Measurements from ENCODE around the gene CHD5.

CHD5 gene

GRCh38 chr1:6056572-6056948 lies 123.6 kb downstream of the CHD5 start:
- Histone ChIP-seq H3K9me2 (replicated peaks; ENCODE audit: low read depth, low read length) (no peaks in the 10 kb centered on the region), H4K20me1 (ENCODE audit: insufficient read depth, low read length, poor library complexity, severe bottlenecking) (peaks cover 60% of the 10 kb centered on the region), H3K36me3 (ENCODE audit: insufficient read depth, low read length) (peaks cover 66% of the 10 kb centered on the region; the same call in 1 of the 2 replicates), H3K79me2 (ENCODE audit: insufficient read depth, low read length) (peaks cover 7% of the 10 kb centered on the region; the same call in 1 of the 2 replicates), H2AFZ (ENCODE audit: low read length) (no peak overlapping the region), H3K4me1 (ENCODE audit: insufficient read depth, low read length, poor library complexity, severe bottlenecking) (no peaks in the 10 kb centered on the region), H3K9ac (ENCODE audit: low read depth, low read length, poor library complexity, severe bottlenecking) (no peak overlapping the region), H3K4me2 (ENCODE audit: low read depth, low read length, poor library complexity, severe bottlenecking) (no peak overlapping the region), H3K4me3 (ENCODE audit: low read length, poor library complexity, severe bottlenecking) (no peak overlapping the region), H3F3A (ENCODE audit: low read depth) (no peaks in the 10 kb centered on the region), H3K27me3 (ENCODE audit: insufficient read depth, low read length, poor library complexity, severe bottlenecking) (no peaks in the 10 kb centered on the region), H3K9me3 (ENCODE audit: insufficient read depth, low read depth, low read length) (no peaks in the 10 kb centered on the region)
- no peak for TF ChIP-seq EZH2phosphoT487 (IDR thresholded peaks at IDR 0.05; ENCODE audit: borderline replicate concordance)
- no peak for TF ChIP-seq CTCF (conservative IDR thresholded peaks at IDR 0.05; ENCODE audit: low read length)

- Histone ChIP-seq H3K79me2 (ENCODE audit: insufficient read depth, low read length) (peaks cover 7% of the 10 kb centered on the region; the same call in 1 of the 2 replicates), H3K4me2 (ENCODE audit: low read depth, low read length, poor library complexity, severe bottlenecking) (no peak overlapping the region), H3K9ac (ENCODE audit: low read depth, low read length, poor library complexity, severe bottlenecking) (no peak overlapping the region), H3K27me3 (ENCODE audit: insufficient read depth, low read length, poor library complexity, severe bottlenecking) (no peaks in the 10 kb centered on the region), H2AFZ (ENCODE audit: low read length) (no peak overlapping the region), H3K36me3 (ENCODE audit: insufficient read depth, low read length) (peaks cover 67% of the 10 kb centered on the region; the same call in 1 of the 2 replicates), H3K9me3 (ENCODE audit: insufficient read depth, low read depth, low read length) (no peaks in the 10 kb centered on the region), H3K9me2 (replicated peaks; ENCODE audit: low read depth, low read length) (no peaks in the 10 kb centered on the region), H3K4me3 (ENCODE audit: low read length, poor library complexity, severe bottlenecking) (no peak overlapping the region), H3F3A (ENCODE audit: low read depth) (no peaks in the 10 kb centered on the region), H4K20me1 (ENCODE audit: insufficient read depth, low read length, poor library complexity, severe bottlenecking) (peaks cover 72% of the 10 kb centered on the region), H3K4me1 (ENCODE audit: insufficient read depth, low read length, poor library complexity, severe bottlenecking) (no peaks in the 10 kb centered on the region)
- TF ChIP-seq CTCF (conservative IDR thresholded peaks at IDR 0.05; ENCODE audit: low read length) (no peak), EZH2phosphoT487 (IDR thresholded peaks at IDR 0.05; ENCODE audit: borderline replicate concordance) (no peak)
Measured at GRCh38 chr1:6054596-6054995, 125.5 kb downstream of the CHD5 start.

GRCh38 chr1:6053206-6053546 lies 126.9 kb downstream of the CHD5 start:
- H3K36me3 ChIP-seq (ENCODE audit: insufficient read depth, low read length) = peaks cover 63% of the 10 kb centered on the region; the same call in 1 of the 2 replicates
- H3K9me3 ChIP-seq (ENCODE audit: insufficient read depth, low read depth, low read length) = no peaks in the 10 kb centered on the region
- no peak overlapping the region for H2AFZ ChIP-seq (ENCODE audit: low read length)
- H3K27me3 ChIP-seq (ENCODE audit: insufficient read depth, low read length, poor library complexity, severe bottlenecking) = no peaks in the 10 kb centered on the region
- no peak overlapping the region for H3K4me3 ChIP-seq (ENCODE audit: low read length, poor library complexity, severe bottlenecking)
- no peak overlapping the region for H3K4me2 ChIP-seq (ENCODE audit: low read depth, low read length, poor library complexity, severe bottlenecking)
- no peaks in the 10 kb centered on the region for H3K9me2 ChIP-seq (replicated peaks; ENCODE audit: low read depth, low read length)
- H3K79me2 ChIP-seq (ENCODE audit: insufficient read depth, low read length) = peaks cover 17% of the 10 kb centered on the region; the same call in 1 of the 2 replicates
- TF ChIP-seq CTCF (conservative IDR thresholded peaks at IDR 0.05; ENCODE audit: low read length) (no peak), EZH2phosphoT487 (IDR thresholded peaks at IDR 0.05; ENCODE audit: borderline replicate concordance) (no peak)
- no peaks in the 10 kb centered on the region for H3F3A ChIP-seq (ENCODE audit: low read depth)
- no peak overlapping the region for H3K9ac ChIP-seq (ENCODE audit: low read depth, low read length, poor library complexity, severe bottlenecking)
- H4K20me1 ChIP-seq (ENCODE audit: insufficient read depth, low read length, poor library complexity, severe bottlenecking) = peaks cover 79% of the 10 kb centered on the region
- peaks cover 8% of the 10 kb centered on the region for H3K4me1 ChIP-seq (ENCODE audit: insufficient read depth, low read length, poor library complexity, severe bottlenecking)

All from Loucy (cell line).